K562 (cell line): ENCODE data around the gene NRN1. TPM values are rescaled to one million over a fixed set of nuclear protein-coding genes. Genes with fewer than 3 reads are reported as not detected.

ENCODE experiments used
- ATAC-seq: fragments of 200-7000 bp; cut with Tn5 transposase; 3 replicates; pipeline ENCODE4 v1.9.1; 2020; ENCODE audit warnings: moderate library complexity
- BruUV-seq: library from RNA; stranded (reverse); fragments of 400-500 nt; replicated peaks from 2 replicates; lab custom pipeline; 2021; lab: Mats Ljungman, UMichigan
- CTCF ChIA-PET: fragments of 300-600 bp; formaldehyde crosslinking; extraction: SDS; loops from one replicate; lab custom pipeline; 2021; ENCODE audit warnings: low intra/inter-chr PET ratio; lab: Yijun Ruan, JAX
- POLR2A ChIA-PET: fragments of 300-600, 350-650 bp; sonication (Branson Sonifier 250); formaldehyde crosslinking; extraction: SDS; loops from one replicate; lab custom pipeline; 2021; ENCODE audit warnings: antibody characterized with exemption, inconsistent platforms; lab: Yijun Ruan, JAX
- DNase-seq, 4 experiments: peaks; one replicate each; pipeline versions ENCODE4 v3.0.0 to v3.0.0-alpha.2; 2011 to 2018; ENCODE audit warnings: low spot score in 3 of 4, mixed read lengths in 3 of 4; ENCODE audit errors: extremely low read depth in 1 of 4
- FAIRE-seq: peaks from 2 replicates; lab custom pipeline; 2011; peaks lifted over from hg19 to GRCh38; lab: Jason Lieb, UNC
- H2AFZ ChIP-seq: 2 replicates; pipeline ENCODE4 v1.6.0; 2011; ENCODE audit warnings: low read depth, low read length, control low read depth, inconsistent platforms
- H3K27ac ChIP-seq: fragments of 200-600 bp; 3 replicates; pipeline ENCODE4 v1.8.0; 2011; ENCODE audit warnings: low read depth, mild to moderate bottlenecking, control low read depth, inconsistent platforms, low read length, moderate library complexity, mixed read lengths; ENCODE audit errors: extremely low read depth
- H3K27me3 ChIP-seq, 2 experiments: fragments of 300-600 bp in 1 of 2; 2 replicates in 1 of 2; 3 replicates in 1 of 2; pipeline versions ENCODE4 v1.6.0 to v1.8.0; 2011; ENCODE audit warnings: inconsistent platforms in 2 of 2, low read length in 2 of 2, mild to moderate bottlenecking in 1 of 2, mixed read lengths in 1 of 2, moderate library complexity in 1 of 2; ENCODE audit not compliant: control insufficient read depth in 2 of 2, insufficient read depth in 2 of 2
- H3K36me3 ChIP-seq: fragments of 300-600 bp; 3 replicates; pipeline ENCODE4 v1.8.0; 2011; ENCODE audit warnings: mild to moderate bottlenecking, low read length, inconsistent platforms; ENCODE audit not compliant: control insufficient read depth, insufficient read depth
- H3K4me1 ChIP-seq, 2 experiments: fragments of 200-600 bp in 1 of 2; replicated peaks in 1 of 2; 2 replicates in 1 of 2; 3 replicates in 1 of 2; pipeline versions ENCODE4 v1.5.1 to v1.8.0; 2011; ENCODE audit warnings: inconsistent platforms in 2 of 2, low read length in 2 of 2, mild to moderate bottlenecking in 1 of 2, mixed read lengths in 1 of 2, moderate library complexity in 1 of 2; ENCODE audit not compliant: control insufficient read depth in 2 of 2, insufficient read depth in 2 of 2
- H3K4me2 ChIP-seq: 2 replicates; pipeline ENCODE4 v1.6.1; 2011; ENCODE audit warnings: low read length, control low read depth, inconsistent platforms, mixed read lengths; ENCODE audit not compliant: insufficient read depth
- H3K4me3 ChIP-seq: fragments of 200-600 bp; sonication (generic), shearing (Covaris generic); 2 replicates; pipeline ENCODE4 v1.5.1; 2016; ENCODE audit warnings: control low read depth, inconsistent platforms
- H3K79me2 ChIP-seq: fragments of 200-600 bp; 3 replicates; pipeline ENCODE4 v1.8.0; 2011; ENCODE audit warnings: low read length, inconsistent platforms; ENCODE audit not compliant: control insufficient read depth, insufficient read depth
- H3K9ac ChIP-seq, 2 experiments: 2 replicates each; pipeline versions ENCODE4 v1.6.0 to v1.6.1; 2011; ENCODE audit warnings: low read depth in 2 of 2, low read length in 2 of 2, control low read depth in 1 of 2, inconsistent platforms in 1 of 2, mild to moderate bottlenecking in 1 of 2, mixed read lengths in 1 of 2; ENCODE audit not compliant: insufficient read depth in 1 of 2
- H3K9me1 ChIP-seq: one replicate; pipeline ENCODE4 v1.6.0; 2011; ENCODE audit warnings: inconsistent platforms, mild to moderate bottlenecking, low read length, moderate library complexity; ENCODE audit not compliant: control insufficient read depth, insufficient read depth
- H3K9me3 ChIP-seq: replicated peaks from 2 replicates; pipeline ENCODE4 v1.5.1; 2011; ENCODE audit warnings: low read depth, low read length, inconsistent platforms; ENCODE audit not compliant: control insufficient read depth, insufficient read depth
- H4K20me1 ChIP-seq: replicated peaks from 2 replicates; pipeline ENCODE4 v1.6.1; 2011; ENCODE audit warnings: low read length, inconsistent platforms, mixed read lengths; ENCODE audit not compliant: control insufficient read depth, insufficient read depth
- ESRRA ChIP-seq: fragments of 450-650 bp; IDR thresholded peaks from 2 replicates; pipeline ENCODE4 v1.6.1; 2014; ENCODE audit warnings: low read depth, mild to moderate bottlenecking, moderate library complexity, borderline replicate concordance
- NRF1 ChIP-seq, 2 experiments: fragments of 450-650 bp; IDR thresholded peaks in 1 of 2; conservative IDR thresholded peaks in 1 of 2; 2 replicates each; pipeline ENCODE4 v1.6.1; 2014; ENCODE audit warnings: mild to moderate bottlenecking in 2 of 2
- PRDM10 ChIP-seq: fragments of 450-650 bp; IDR thresholded peaks from 2 replicates; pipeline ENCODE4 v1.6.1; 2018; ENCODE audit not compliant: partially characterized antibody
- RFX7 ChIP-seq: fragments of 250-450 bp; sonication (Bioruptor Pico); IDR thresholded peaks from 2 replicates; pipeline ENCODE4 v1.5.1; 2021; ENCODE audit warnings: mild to moderate bottlenecking
- ZNF41 ChIP-seq: fragments of 250-450 bp; sonication (Bioruptor Pico); conservative IDR thresholded peaks from 2 replicates; pipeline ENCODE4 v1.4.0; 2020; ENCODE audit warnings: mild to moderate bottlenecking
- ZNF449 ChIP-seq: fragments of 250-450 bp; sonication (Bioruptor Pico); IDR thresholded peaks from 2 replicates; pipeline ENCODE4 v1.8.0; 2022; ENCODE audit warnings: moderate library complexity, mild to moderate bottlenecking, inconsistent platforms
- WGBS: fragments of 100-300 bp; shearing (Covaris generic); methylation state at CpG from one replicate; pipeline ENCODE4 v1.1.6; 2016; ENCODE audit warnings: low coverage, mixed read lengths; ENCODE audit not compliant: insufficient coverage; ENCODE audit errors: missing lambda C conversion rate; 5-methylcytosine and 5-hydroxymethylcytosine counted together
- in situ Hi-C: fragments of 300-500 bp; cut with MboI; formaldehyde crosslinking; loops from 4 replicates; pipeline ENCODE4 v1.15.0; 2018; ENCODE audit warnings: inconsistent platforms, mixed read lengths
- intact Hi-C: fragments of 100-400 bp; cut with micrococcal nuclease; formaldehyde crosslinking; loops from 2 replicates; pipeline ENCODE4 v1.14.2; 2022
- polyA plus RNA-seq, 8 experiments: library from polyadenylated mRNA; depleted of rRNA in 4 of 8; stranded (reverse) in 5 of 8; unstranded in 3 of 8; fragments of >200 nt; fragmentation: Nextera tagmentation in 2 of 8; fragmentation: Illumina TruSeq in 1 of 8; extraction: Ambion mirVana in 2 of 8; extraction: Trizol in 1 of 8; gene quantifications; 2 replicates each; pipeline versions ENCODE4 v1.2.1 to v1.2.3, GENCODE V29; 2011 to 2014; ENCODE audit warnings: inconsistent platforms in 1 of 8, missing spikeins in 1 of 8
- total RNA-seq, 7 experiments: library from RNA; depleted of rRNA in 6 of 7; stranded (reverse); fragments of >200 nt in 6 of 7; fragmentation: Illumina TruSeq in 2 of 7; extraction: Trizol in 2 of 7; gene quantifications; 2 replicates each; pipeline versions ENCODE4 v1.2.1 to v1.2.3, GENCODE V29; 2011 to 2021; ENCODE audit warnings: low replicate concordance in 1 of 7
- TF ChIP-seq, protein P1 (sequence below): fragments of 450-650 bp; IDR thresholded peaks from 2 replicates; pipeline ENCODE4 v1.6.1; 2016; ENCODE audit warnings: low read depth, mild to moderate bottlenecking, moderate library complexity

NRN1 gene
- total and polyA plus RNA-seq, 9 of the 15 experiments (the other 6 are each of a cell fraction or from before 2014, with no cell fraction given) = not detected

GRCh38 chr6:6002005-6002847 lies 4.5 kb downstream of the NRN1 start:
- H4K20me1 ChIP-seq = peaks cover 4% of the 10 kb centered on the region; the same call in 1 of the 2 replicates
- 29% methylated on average over 49 of the region's 57 CpGs for WGBS
- no peak for TF ChIP-seq ESRRA
- TF ChIP-seq PRDM10 = no peak
- TF ChIP-seq RFX7 = no peak
- TF ChIP-seq ZNF41 = no peak
- TF ChIP-seq, protein P1, sequence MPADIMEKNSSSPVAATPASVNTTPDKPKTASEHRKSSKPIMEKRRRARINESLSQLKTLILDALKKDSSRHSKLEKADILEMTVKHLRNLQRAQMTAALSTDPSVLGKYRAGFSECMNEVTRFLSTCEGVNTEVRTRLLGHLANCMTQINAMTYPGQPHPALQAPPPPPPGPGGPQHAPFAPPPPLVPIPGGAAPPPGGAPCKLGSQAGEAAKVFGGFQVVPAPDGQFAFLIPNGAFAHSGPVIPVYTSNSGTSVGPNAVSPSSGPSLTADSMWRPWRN = no peak
- TF ChIP-seq ZNF449 (CRISPR knock-in tag) = no peak
- peak; percentile 32 to 50; a peak in 2 of 4 replicates for TF ChIP-seq NRF1 (conservative IDR thresholded peaks at IDR 0.05 in 1 of 2, IDR thresholded peaks at IDR 0.05 in 1 of 2)
- TF ChIP-seq, all 486 proteins: peak for 1
- Histone ChIP-seq H3K27me3 (peaks cover 71 to 79% of the 10 kb centered on the region in 2 experiments), H3K36me3 (no peaks in the 10 kb centered on the region), H3K9me1 (no peaks in the 10 kb centered on the region), H3K4me1 (peaks cover 0 to 25% of the 10 kb centered on the region in 2 experiments; a peak in 2 of 5 replicates), H2AFZ (no peak overlapping the region), H3K9ac (no peak overlapping the region), H3K9me3 (no peaks in the 10 kb centered on the region; the same call in 1 of the 2 replicates), H3K27ac (no peak overlapping the region), H3K79me2 (no peaks in the 10 kb centered on the region), H3K4me3 (no peak overlapping the region), H3K4me2 (no peak overlapping the region)
- CTCF ChIA-PET = no interaction called here
- intact Hi-C loops (no loop called here), in situ Hi-C loops (no loop called here)
- ATAC-seq = no peak
- DNase-seq = no peak
- POLR2A ChIA-PET = no interaction called here
- no TSS peak for BruUV-seq
- FAIRE-seq = no peak
